Thoracic aorta (tissue), 2 donors: Measurements from ENCODE around the gene TRIML1. TPM values are rescaled to one million over a fixed set of nuclear protein-coding genes. Genes with fewer than 3 reads are reported as not detected.

Experiments
- ATAC-seq: fragments of 150-250 bp; one replicate; pipeline ENCODE4 v1.8.0; 2017; ENCODE audit warnings: low read depth; ENCODE audit not compliant: insufficient number of reproducible peaks, low FRiP score
- DNase-seq: peaks from one replicate; pipeline ENCODE4 v3.0.0-alpha.2; 2020; ENCODE audit warnings: low spot score
- H3K27ac ChIP-seq, 2 donors: fragments of 200-600 bp; sonication (generic); 1 replicate in 1 of 2; 2 replicates in 1 of 2; pipeline ENCODE4 v1.5.1; 2016; ENCODE audit warnings: mild to moderate bottlenecking in 2 of 2, moderate library complexity in 2 of 2
- H3K27me3 ChIP-seq: fragments of 200-600 bp; sonication (generic); replicated peaks from 2 replicates; pipeline ENCODE4 v1.6.0; 2016; ENCODE audit warnings: mild to moderate bottlenecking; ENCODE audit not compliant: insufficient read depth
- H3K36me3 ChIP-seq: fragments of 200-600 bp; sonication (generic); one replicate; pipeline ENCODE4 v1.5.1; 2016
- H3K4me1 ChIP-seq, 2 donors: fragments of 200-600 bp; sonication (generic); 1 replicate in 1 of 2; 2 replicates in 1 of 2; pipeline versions ENCODE4 v1.5.1 to v1.6.0; 2016; ENCODE audit warnings: low read depth in 2 of 2, mild to moderate bottlenecking in 1 of 2; ENCODE audit not compliant: control insufficient read depth in 1 of 2
- H3K4me3 ChIP-seq: fragments of 200-600 bp; sonication (generic); 2 replicates; pipeline ENCODE4 v1.5.1; 2016; ENCODE audit warnings: mild to moderate bottlenecking
- H3K9me3 ChIP-seq: fragments of 200-600 bp; sonication (generic); 2 replicates; pipeline ENCODE4 v1.5.1; 2016
- CTCF ChIP-seq: fragments of 200-600 bp; sonication (generic); IDR thresholded peaks from one replicate; pipeline ENCODE4 v1.5.1; 2019; ENCODE audit warnings: antibody characterized with exemption
- total RNA-seq, 2 donors: library from RNA; depleted of rRNA; stranded (reverse); fragments of >200 nt; gene quantifications; one replicate each; pipeline versions ENCODE4 v1.1.0 to v1.2.3, GENCODE V29; 2016

TRIML1 gene
- total RNA-seq, 2 donors from 2014 or later = not detected

DNA sequence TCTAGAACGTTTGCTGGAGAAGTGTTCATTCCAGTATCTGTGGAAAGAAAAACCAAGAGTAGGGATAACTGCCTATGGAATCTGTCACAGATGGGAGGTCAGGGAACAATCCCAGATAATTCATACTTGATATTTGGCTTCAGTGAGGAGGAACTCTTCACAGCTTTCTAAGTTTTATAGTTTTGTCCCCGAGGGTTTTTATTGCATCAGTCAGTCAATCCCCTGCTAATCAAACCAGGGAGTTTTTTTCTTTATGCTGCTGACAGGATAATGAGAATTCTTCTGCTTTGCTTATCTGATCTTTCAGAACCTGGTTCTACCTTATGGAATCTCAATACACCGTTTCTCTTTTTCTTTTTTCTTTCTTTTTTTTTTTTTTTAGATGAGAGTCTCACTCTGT is 29.2 kb upstream of the TRIML1 start:
- Histone ChIP-seq H3K4me3 (no peak overlapping the region), H3K4me1 (no peaks in the 10 kb centered on the region), H3K27ac (no peak overlapping the region), H3K36me3 (no peaks in the 10 kb centered on the region), H3K9me3 (no peaks in the 10 kb centered on the region), H3K27me3 (no peaks in the 10 kb centered on the region)
- DNase-seq = no peak
- TF ChIP-seq CTCF = no peak
- no peak for ATAC-seq

DNA sequence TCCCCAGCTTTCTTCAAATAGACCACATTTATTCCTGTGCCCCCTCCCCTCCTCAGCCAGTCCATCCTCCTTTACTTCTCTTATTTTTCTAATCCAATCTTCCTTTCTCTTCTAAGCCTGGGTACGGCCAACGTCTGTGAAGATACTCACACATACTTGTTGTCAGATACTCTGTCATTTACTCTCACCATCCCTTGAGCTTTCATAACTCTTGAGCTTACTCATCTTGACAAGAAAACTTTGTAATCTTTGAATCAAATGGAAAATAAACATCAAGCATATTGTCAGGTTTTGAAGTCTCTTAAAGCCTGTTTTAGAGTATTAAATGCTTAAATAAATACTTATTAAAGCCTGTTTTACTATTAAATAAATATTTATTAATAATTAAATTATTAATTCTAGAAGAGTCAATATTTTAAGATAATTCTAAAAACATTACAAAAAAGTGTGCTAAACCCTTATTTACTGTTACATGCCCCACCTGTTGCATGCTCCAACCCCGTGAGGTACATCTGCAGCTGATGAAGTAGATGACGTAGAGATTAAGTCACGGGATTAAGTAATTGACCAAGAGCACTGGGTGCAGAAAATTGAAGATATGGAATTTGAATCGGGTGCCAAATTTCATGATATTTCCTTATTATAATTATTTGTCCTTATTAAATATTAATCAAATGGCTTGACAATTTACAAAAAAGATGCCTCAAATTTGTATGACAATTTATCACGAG is 28.3 kb upstream of the TRIML1 start:
- no peaks in the 10 kb centered on the region for H3K4me1 ChIP-seq
- no peaks in the 10 kb centered on the region for H3K9me3 ChIP-seq
- H3K4me3 ChIP-seq = no peak overlapping the region
- H3K27ac ChIP-seq = no peak overlapping the region
- no peak for DNase-seq
- no peak for ATAC-seq
- TF ChIP-seq CTCF = no peak
- H3K36me3 ChIP-seq = no peaks in the 10 kb centered on the region
- H3K27me3 ChIP-seq = no peaks in the 10 kb centered on the region

GRCh38 chr4:188111955-188112354 is 27.3 kb upstream of the TRIML1 start:
- no peaks in the 10 kb centered on the region for H3K27me3 ChIP-seq
- H3K27ac ChIP-seq = no peak overlapping the region
- no peaks in the 10 kb centered on the region for H3K4me1 ChIP-seq
- no peak for TF ChIP-seq CTCF
- ATAC-seq = no peak
- H3K36me3 ChIP-seq = no peaks in the 10 kb centered on the region
- no peak for DNase-seq
- H3K4me3 ChIP-seq = no peak overlapping the region
- H3K9me3 ChIP-seq = no peaks in the 10 kb centered on the region

DNA sequence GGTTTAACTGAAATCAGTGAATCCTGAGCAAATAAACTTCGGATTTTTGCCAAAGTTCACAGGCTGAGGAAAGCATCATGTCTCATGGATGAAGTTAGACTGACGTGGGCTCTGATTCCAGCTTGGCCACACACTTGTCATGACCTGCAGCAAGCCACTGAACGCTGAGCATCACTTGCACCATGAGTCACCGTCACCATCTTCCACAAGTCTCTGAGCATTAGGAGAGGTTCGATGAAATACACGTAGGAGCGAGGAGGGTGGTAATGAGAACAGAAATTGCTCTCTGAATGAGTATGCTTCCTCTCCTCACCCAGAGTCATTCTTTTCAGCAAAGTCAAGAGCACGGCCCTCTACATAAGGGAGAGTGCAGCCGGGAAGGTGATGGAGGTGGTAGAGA is 26.1 kb upstream of the TRIML1 start:
- ATAC-seq = no peak
- no peak overlapping the region for H3K4me3 ChIP-seq
- no peaks in the 10 kb centered on the region for H3K4me1 ChIP-seq
- no peaks in the 10 kb centered on the region for H3K27me3 ChIP-seq
- DNase-seq = no peak
- TF ChIP-seq CTCF = no peak
- no peaks in the 10 kb centered on the region for H3K36me3 ChIP-seq
- no peaks in the 10 kb centered on the region for H3K9me3 ChIP-seq
- H3K27ac ChIP-seq = no peak overlapping the region

- TF ChIP-seq CTCF = no peak
- Histone ChIP-seq H3K9me3 (no peaks in the 10 kb centered on the region), H3K4me3 (no peak overlapping the region), H3K4me1 (no peaks in the 10 kb centered on the region), H3K27me3 (no peaks in the 10 kb centered on the region), H3K27ac (no peak overlapping the region), H3K36me3 (no peaks in the 10 kb centered on the region)
- ATAC-seq (no peak), DNase-seq (no peak)
Measured at GRCh38 chr4:188117631-188118324, 21.5 kb upstream of the TRIML1 start.
